AG04450 (cell line): ENCODE results near the gene MGRN1. TPM values are rescaled to one million over a fixed set of nuclear protein-coding genes. Genes with fewer than 3 reads are reported as not detected.

ENCODE experiments used
- CTCF ChIA-PET: fragments of 300-600, 350-600 bp; formaldehyde crosslinking; extraction: SDS; loops from one replicate; lab custom pipeline; 2022; ENCODE audit warnings: antibody characterized with exemption, inconsistent platforms; lab: Charles Lee
- POLR2A ChIA-PET: fragments of 350-600 bp; formaldehyde crosslinking; extraction: SDS; loops from one replicate; lab custom pipeline; 2021; ENCODE audit warnings: antibody characterized with exemption, inconsistent platforms; lab: Yijun Ruan, JAX
- DNase-seq: peaks from one replicate; pipeline ENCODE4 v3.0.0-alpha.2; 2011; ENCODE audit warnings: low read depth, low spot score
- H3K27ac ChIP-seq: one replicate; pipeline ENCODE4 v1.5.1; 2012; ENCODE audit warnings: low read depth, low read length, control low read depth
- H3K27me3 ChIP-seq: one replicate; pipeline ENCODE4 v1.6.0; 2012; ENCODE audit warnings: low read length; ENCODE audit not compliant: control insufficient read depth, insufficient read depth
- H3K4me3 ChIP-seq: 2 replicates; pipeline ENCODE4 v1.5.1; 2011; ENCODE audit warnings: mild to moderate bottlenecking, low read depth, low read length, control low read depth
- H3K9me3 ChIP-seq: 2 replicates; pipeline ENCODE4 v1.5.1; 2012; ENCODE audit warnings: low read length; ENCODE audit not compliant: control insufficient read depth, insufficient read depth
- CTCF ChIP-seq: IDR thresholded peaks from 2 replicates; pipeline ENCODE4 v1.5.1; 2011; ENCODE audit warnings: low read depth, low read length, control low read depth, inconsistent platforms
- polyA plus RNA-seq: library from polyadenylated mRNA; depleted of rRNA; stranded (reverse); fragments of >200 nt; gene quantifications from 2 replicates; pipeline ENCODE4 v1.2.3, GENCODE V29; 2011

The MGRN1 gene
- polyA plus RNA-seq, 1 experiment: 3.4 TPM

- DNase-seq: no peak
- Histone ChIP-seq H3K27ac (no peak overlapping the region), H3K4me3 (no peak overlapping the region), H3K9me3 (no peaks in the 10 kb centered on the region), H3K27me3 (no peaks in the 10 kb centered on the region)
- POLR2A ChIA-PET: no interaction called here
- CTCF ChIA-PET: no interaction called here
- no peak for TF ChIP-seq CTCF
These were observed 104.0 kb downstream of the MGRN1 start for GRCh38 chr16:4728676-4729075.

- no peak overlapping the region for H3K4me3 ChIP-seq
- no peak for DNase-seq
- POLR2A ChIA-PET: no interaction called here
These were observed 105.2 kb downstream of the MGRN1 start for GRCh38 chr16:4729876-4730275.

GRCh38 chr16:4733211-4733742 lies 108.7 kb downstream of the MGRN1 start:
- Histone ChIP-seq H3K9me3 (no peaks in the 10 kb centered on the region; the same call in 1 of the 2 replicates), H3K4me3 (peak overlapping the region; percentile 96), H3K27ac (no peak overlapping the region), H3K27me3 (no peaks in the 10 kb centered on the region)
- POLR2A ChIA-PET: no interaction called here
- no peak for TF ChIP-seq CTCF
- CTCF ChIA-PET: no interaction called here
- no peak for DNase-seq

More at GRCh38 chr16:4729876-4730275, 105.2 kb downstream of the MGRN1 start:
- CTCF ChIA-PET: no interaction called here
- TF ChIP-seq CTCF: no peak
- no peaks in the 10 kb centered on the region for H3K27me3 ChIP-seq
- H3K9me3 ChIP-seq: no peaks in the 10 kb centered on the region; the same call in 1 of the 2 replicates
- no peak overlapping the region for H3K27ac ChIP-seq

GRCh38 chr16:4733747-4734062 lies 109.1 kb downstream of the MGRN1 start:
- no peaks in the 10 kb centered on the region for H3K27me3 ChIP-seq
- POLR2A ChIA-PET: interaction anchor here (1.1 to 1.5 kb wide), 3 partner anchors 21 to 40 kb away, joined by 3 to 11 read pairs (median 5); partner anchors contain the start of gene NUDT16L1
- peak overlapping the region; percentile 96 for H3K4me3 ChIP-seq
- TF ChIP-seq CTCF: no peak
- CTCF ChIA-PET: no interaction called here
- H3K27ac ChIP-seq: peak overlapping the region; percentile 39
- H3K9me3 ChIP-seq: no peaks in the 10 kb centered on the region; the same call in 1 of the 2 replicates
- no peak for DNase-seq

- peak within 1 kb of the TSS; percentile 96 for H3K4me3 ChIP-seq
- H3K9me3 ChIP-seq: no peaks in the 10 kb centered on the region; the same call in 1 of the 2 replicates
- H3K27me3 ChIP-seq: no peaks in the 10 kb centered on the region
- ChIA-PET POLR2A (interaction anchor here (0.6 to 2.1 kb wide), 11 partner anchors 10 to 299 kb away, joined by 3 to 11 read pairs (median 3); partner anchors contain the start of genes NAGPA, NUDT16L1 and SEC14L5), CTCF (interaction anchor here (1.3 kb wide), 1 partner anchor 222 kb away, joined by 7 read pairs; no protein-coding TSS in a partner anchor)
- TF ChIP-seq CTCF: no peak
- DNase-seq: peak; percentile 94
- peak within 1 kb of the TSS; percentile 94 for H3K27ac ChIP-seq
These were observed 109.6 kb downstream of the MGRN1 start, which contains the start of the genes ANKS3 and DNAAF8 for GRCh38 chr16:4734063-4734729. Gene ANKS3 (minus strand): TSS chr16:4734271. CDS start chr16:4730149, 4,122 bp downstream. Gene DNAAF8 (plus strand): TSS chr16:4734537. CDS start chr16:4736515, 1,978 bp downstream.
